Amniotic stem cell (primary cell): ENCODE data around the gene SORCS1.

Source experiments
- DNase-seq: peaks from one replicate; lab custom pipeline; 2025; lab: John Stamatoyannopoulos, UW

Gene SORCS1

GRCh38 chr10:106898446-106898845, 266.1 kb downstream of the SORCS1 start:
- DNase-seq = no peak

- no peak for DNase-seq
These were observed 266.8 kb downstream of the SORCS1 start for GRCh38 chr10:106897719-106898118.

DNA sequence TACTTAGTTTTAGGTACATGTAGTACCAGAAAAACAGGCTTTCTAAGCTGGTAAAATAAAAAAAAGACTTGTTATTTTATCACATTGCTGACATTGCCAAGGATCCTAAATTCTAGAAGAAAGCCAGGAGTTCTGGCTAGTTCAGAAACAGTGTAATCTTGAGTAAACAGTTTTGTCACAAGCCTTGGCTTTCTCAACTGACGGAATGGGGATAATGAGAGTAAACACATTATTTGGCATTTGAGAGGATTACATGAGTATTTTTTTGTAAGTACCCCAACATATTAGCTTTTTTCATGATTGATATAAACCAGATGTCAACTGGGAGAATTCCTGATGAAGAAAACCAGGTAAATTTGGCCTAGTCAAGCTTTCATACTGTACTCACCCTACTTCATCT, 269.8 kb downstream of the SORCS1 start:
- no peak for DNase-seq

DNA sequence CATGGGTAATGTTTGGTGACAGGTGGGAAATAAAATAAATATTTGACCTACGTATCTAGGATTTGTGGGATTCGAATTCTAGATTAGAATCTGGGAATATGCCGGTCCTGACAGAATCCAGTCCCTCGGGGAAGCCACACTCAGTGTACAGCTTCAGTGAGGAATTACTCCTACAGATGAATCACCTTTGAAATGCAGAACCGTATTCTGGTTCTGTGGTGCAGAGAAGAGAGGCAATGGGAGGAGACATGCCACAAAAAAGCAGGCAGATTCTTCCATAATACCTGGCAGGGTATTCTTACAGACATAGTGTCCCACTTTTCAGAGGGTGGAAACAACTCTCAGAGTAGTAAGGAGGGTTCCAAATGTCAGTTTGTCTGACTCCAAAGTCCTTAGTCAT, 286.9 kb downstream of the SORCS1 start:
- no peak for DNase-seq

GRCh38 chr10:106874604-106874889, 290.0 kb downstream of the SORCS1 start:
- DNase-seq = no peak

DNA sequence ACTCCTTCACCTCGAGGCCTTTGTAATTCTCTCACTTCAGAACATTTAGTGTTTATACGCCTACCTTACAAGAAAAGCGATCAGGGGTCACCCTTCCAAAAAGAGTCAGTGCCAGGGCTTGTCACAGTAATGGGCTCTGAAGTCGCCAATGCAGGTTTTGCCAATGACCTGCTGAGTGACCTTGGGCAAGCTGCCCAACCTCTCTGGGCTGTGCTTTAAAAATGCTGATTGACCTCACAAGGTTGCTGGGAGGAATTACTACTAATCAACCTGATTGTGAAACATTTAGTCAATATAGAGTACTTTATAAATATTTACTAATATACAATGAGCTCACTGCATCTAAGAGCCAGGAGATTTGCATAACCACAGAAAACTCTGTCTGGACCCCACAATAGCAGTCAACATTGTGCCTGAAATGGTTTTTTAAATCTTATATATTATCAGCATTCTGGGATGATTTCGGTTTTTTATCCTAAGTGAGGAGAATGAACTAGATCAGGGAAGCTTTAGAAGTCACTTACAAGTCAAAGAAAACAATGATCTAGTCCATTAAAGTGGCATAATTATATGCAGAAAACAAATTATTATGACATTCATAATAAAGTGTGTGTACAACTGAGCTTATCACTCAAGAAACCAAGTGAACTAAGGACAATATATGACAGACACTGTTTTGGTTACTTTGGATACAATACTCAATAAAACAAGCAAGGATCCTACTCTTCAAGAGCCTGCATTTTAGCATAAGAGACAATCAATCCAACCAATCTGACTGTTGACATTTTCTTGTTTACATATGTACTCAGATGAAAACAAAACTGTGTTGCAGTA, 290.5 kb downstream of the SORCS1 start:
- no peak for DNase-seq

GRCh38 chr10:106872176-106872575, 292.3 kb downstream of the SORCS1 start:
- DNase-seq = no peak

DNA sequence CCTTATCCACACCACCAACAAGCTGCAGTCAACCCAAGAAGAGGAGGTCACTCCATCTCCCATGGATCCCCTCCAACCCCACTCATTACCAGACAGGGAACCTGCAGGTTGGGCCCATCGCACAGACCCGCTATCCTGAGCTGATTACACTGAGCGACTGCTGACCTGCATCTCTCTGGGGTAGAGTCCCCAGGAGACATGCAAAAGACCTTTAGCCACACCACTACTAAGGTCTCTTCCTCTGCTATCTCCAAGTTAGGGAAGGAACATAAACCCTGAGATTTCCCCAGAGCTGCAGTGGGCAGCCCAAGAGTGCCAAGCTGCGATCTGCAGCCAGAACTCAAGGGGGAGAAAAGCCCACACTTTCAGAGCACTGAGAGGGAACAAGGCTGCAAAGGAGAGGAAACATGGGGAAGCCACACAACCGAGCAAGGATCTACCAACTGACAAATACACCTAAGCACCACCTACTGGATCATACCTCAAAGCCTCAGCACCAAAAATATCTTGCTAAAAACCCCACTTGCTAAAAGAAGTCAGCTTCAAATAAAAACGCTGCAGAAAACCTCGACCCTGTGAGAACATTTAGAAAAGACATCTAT, 298.2 kb downstream of the SORCS1 start:
- DNase-seq = no peak

DNA sequence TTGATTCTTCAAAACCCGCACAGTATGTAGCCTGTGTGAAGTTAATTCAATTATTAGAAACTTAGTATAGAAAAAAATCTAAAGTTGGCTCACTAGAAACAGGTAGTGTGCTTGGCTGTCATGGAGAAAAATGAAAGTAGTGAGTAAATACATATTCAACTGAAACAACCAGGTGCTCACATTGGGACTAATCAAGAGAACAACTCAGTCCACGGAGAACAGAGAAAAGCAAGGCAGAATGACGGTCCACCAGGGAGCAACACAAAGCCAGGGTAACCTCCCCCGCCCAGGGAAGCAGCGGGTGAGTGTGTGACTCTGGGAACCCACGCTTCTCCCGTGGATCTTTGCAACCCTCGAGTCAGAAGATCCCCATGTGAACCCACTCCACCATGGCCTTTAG, 300.5 kb downstream of the SORCS1 start:
- no peak for DNase-seq

DNA sequence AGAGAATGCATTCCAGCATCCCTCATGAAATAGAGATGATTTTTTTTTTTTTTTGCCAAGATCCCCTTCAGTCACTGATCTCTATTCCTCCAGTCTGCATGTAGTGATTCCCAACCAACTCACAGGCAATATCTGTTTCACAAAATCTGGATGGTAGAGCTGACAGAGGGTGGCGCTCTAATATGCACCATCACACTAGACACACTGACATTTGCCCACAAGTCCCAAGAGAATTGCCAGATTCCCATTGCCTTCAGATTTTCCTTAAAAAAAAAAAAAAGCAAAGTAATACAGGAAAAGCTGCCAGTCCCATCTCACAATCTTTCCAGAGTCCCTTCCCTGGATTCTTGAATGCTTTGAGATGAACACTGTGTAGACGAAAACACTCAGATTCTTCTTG, 301.0 kb downstream of the SORCS1 start:
- no peak for DNase-seq

DNA sequence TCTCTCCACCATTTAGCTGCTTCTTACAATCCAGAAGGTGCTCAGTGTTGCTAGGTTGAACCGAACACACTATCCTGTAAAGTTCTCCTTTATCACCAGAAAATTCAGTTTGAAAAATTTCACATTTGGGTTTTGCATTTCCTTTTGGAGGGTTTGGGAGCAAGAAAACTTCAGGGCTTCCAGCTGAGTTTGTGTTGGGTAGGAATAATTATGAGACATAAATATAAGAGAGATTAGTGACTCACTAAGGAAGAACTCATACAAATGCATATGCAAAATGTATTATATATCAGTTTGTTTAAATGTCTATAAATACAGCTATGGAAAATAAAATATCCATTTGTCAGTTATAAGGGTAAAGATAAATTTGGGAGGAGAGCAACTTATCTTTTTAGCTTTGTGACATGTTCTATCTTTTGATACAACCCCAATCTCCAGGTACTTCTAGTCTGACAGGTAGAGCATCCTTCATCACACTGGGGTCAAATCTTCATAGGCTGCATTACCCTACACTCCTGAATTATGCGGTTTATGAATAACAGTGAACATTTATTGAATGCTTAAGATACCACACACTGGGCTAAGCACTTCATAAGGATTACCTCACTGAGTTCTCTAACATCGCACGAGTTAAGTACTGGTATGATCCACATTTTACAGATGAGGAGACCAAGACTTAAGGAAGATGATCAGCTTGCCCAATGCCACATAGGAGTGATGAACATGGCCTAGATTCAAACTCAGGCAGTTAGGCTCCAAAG, 304.4 kb downstream of the SORCS1 start:
- no peak for DNase-seq

DNA sequence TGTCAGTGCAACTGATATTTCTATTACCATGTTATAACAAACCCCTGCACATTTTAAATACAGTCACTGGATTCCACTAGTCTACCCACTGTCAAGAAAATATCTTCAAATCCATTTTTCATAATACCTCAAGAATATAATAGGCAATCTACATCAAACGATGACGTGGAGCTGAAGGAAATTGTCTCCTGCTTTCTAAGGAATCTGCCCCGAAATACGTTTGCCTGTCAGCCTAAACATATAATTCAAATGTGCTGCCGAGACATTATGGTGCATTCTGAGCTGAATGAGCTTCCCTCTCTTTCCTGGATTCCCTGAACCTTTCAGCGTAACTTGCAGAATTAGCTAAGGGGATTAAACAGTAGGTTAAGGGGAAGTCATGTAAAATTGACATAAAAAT, 306.8 kb downstream of the SORCS1 start:
- no peak for DNase-seq

- no peak for DNase-seq
These were observed 307.3 kb downstream of the SORCS1 start for GRCh38 chr10:106857213-106857612.

GRCh38 chr10:106836933-106837663, 327.4 kb downstream of the SORCS1 start:
- DNase-seq = no peak

GRCh38 chr10:106832846-106833245, 331.7 kb downstream of the SORCS1 start:
- no peak for DNase-seq

DNA sequence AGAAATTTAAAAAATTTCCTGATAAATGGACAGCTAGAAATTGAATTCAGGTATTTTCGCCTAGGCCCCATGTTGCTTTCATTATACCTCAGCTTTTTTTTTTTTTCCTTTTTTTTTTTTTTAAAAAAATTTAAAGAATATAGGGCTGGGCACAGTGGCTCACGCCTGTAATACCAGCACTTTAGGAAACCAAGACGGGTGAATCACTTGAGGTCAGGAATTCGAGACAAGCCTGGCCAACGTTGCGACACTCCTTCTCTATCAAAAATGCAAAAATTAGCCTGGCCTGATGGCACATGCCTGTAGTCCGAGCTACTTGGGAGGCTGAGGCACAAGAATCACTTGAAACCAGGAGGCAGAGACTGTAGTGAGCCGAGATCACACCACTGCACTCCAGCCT, 334.0 kb downstream of the SORCS1 start:
- no peak for DNase-seq

DNA sequence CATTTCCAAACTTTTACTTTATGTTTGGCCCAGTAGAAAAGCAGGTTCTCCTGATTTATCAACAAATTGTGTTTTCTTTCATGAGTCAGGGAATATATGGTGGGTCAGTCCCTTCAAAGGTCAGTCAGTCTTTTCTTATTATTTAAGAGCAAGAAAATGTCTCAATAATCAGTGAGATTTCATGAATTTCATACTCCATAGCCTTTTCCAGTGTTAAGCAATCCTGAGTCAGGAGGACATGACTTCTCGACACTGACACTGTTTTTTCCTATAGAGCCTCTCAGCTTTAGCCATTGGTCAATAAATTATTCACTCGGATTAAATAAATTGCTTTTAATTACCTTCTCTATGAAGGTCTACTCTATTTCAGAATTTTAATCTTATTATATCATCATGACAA, 334.5 kb downstream of the SORCS1 start:
- no peak for DNase-seq

DNA sequence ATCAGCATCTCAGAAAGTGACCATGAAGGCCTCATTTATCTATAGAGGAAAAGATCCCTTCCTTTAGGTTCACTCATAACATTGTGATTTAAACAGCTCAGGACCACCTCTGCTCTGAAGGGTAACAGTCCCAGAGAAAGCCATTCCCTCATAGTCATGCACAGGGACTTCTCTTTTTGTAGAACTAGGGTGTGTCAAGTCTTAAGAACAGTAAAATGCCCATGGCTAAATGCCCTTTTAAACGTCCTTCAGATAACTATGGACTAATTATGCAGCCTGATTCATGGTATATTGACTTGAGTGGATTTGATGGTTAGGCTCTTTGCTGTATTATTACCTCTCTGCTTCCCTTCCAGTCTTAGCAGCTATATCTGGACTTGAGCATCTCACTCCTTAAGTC, 337.8 kb downstream of the SORCS1 start:
- no peak for DNase-seq

GRCh38 chr10:106825576-106826364, 338.7 kb downstream of the SORCS1 start:
- no peak for DNase-seq

GRCh38 chr10:106820579-106820978, 343.9 kb downstream of the SORCS1 start:
- no peak for DNase-seq

DNA sequence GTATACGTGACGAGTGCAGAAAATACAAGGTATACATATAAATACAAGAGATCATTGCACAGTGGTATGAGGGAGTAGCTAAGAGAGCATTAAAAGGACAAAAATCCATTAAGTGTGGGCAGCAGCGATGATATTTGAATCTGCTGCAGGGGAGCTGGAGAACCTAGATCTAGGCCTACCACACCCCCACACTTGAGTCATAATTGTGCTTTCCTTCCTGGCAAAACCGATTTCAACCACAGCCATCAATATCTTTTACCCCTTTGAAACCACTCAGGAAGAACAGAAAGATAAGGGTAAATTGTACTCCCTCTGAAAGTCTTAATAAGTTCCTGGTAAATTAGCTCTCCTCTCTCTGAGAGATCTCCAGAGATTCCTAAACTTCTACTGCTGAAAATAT, 345.0 kb downstream of the SORCS1 start:
- no peak for DNase-seq
